ENCODE results near the gene FIGN.

DNA sequence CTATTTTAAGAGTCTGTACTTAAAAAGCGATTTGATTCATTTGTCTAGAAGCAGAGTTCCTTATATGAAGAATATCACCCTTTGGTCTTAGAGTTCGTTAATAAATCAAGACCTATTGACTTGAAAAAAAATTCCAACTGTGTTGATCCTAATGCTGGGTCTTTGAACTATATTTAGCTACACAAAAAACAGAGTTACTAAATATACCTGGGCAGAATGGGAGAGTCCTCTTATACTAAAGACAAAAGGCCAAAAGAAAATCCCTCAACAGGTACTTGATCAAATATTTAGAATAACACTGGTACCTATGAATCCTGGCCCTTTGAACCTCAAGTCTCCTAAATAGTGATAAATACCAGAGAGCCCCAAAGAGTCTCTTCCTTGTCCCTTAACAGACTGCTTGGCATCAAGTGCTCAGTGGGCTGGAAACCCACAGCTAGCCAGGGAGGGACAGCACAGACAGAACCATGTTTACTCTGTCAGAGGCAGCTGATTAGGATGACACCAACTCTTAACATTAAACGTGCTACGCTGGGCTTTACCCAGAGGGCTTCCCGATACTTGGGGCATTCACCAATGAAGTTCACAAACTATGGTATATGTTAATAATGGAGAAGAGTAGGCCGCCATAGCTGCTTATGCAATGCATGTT lies 95.1 kb downstream of the FIGN start:
- no peak for TF ChIP-seq EZH2 (IDR thresholded peaks at IDR 0.05)
- no peak for TF ChIP-seq POLR2AphosphoS5 (IDR thresholded peaks at IDR 0.05; ENCODE audit: borderline replicate concordance, low read depth, low read length)
- TF ChIP-seq FOXP2 (optimal IDR thresholded peaks at IDR 0.05; ENCODE audit: control extremely low read depth, extremely low read length, insufficient read depth) = no peak

All from SK-N-MC (cell line).